Measurements from ENCODE around the gene HDAC6. TPM values are rescaled to one million over a fixed set of nuclear protein-coding genes. Genes with fewer than 3 reads are reported as not detected.

Gene HDAC6
- polyA plus RNA-seq, 12 donors, result 81.3 to 151 (median 95.2) TPM; not detected in 1

Other genes starting within 250 kb of the HDAC6 start
- 100 to 1,000 TPM; 275 to 787 (median 338) TPM for gene RBM3, start 227.6 kb upstream of the HDAC6 start, polyA plus RNA-seq (ENCODE audit: insufficient read length in 12 of 12)
- gene WDR13, start 204.6 kb upstream of the HDAC6 start, polyA plus RNA-seq (ENCODE audit: insufficient read length in 12 of 12), result 100 to 1,000 TPM in 2 of 12 donors, 10 to 100 TPM in 9, not detected in 1; 77.4 to 117 (median 87.8) TPM
- gene WAS, start 118.3 kb upstream of the HDAC6 start, polyA plus RNA-seq (ENCODE audit: insufficient read length in 12 of 12), result 10 to 100 TPM in 2 of 12 donors, 1 to 10 TPM in 9, not detected in 1; 2.5 to 21.9 (median 3.3) TPM
- gene SUV39H1, start 105.3 kb upstream of the HDAC6 start, polyA plus RNA-seq (ENCODE audit: insufficient read length in 12 of 12), result 10 to 100 TPM in 1 of 12 donors, 1 to 10 TPM in 10, not detected in 1; 3.0 to 21.7 (median 3.9) TPM
- gene GLOD5, start 40.3 kb upstream of the HDAC6 start, polyA plus RNA-seq (ENCODE audit: insufficient read length in 12 of 12), result under 1 TPM in 1 of 12 donors, not detected in 11; 0.29 TPM
- 1 to 10 TPM in 2 of 12 donors, under 1 TPM in 8, not detected in 2; 0.37 to 1.4 (median 0.51) TPM for gene GATA1, start 15.5 kb upstream of the HDAC6 start, polyA plus RNA-seq (ENCODE audit: insufficient read length in 12 of 12)
- gene ERAS, start 24.4 kb downstream of the HDAC6 start, polyA plus RNA-seq (ENCODE audit: insufficient read length in 12 of 12), result under 1 TPM in 1 of 12 donors, not detected in 11; 0.13 TPM
- gene PCSK1N, start 33.5 kb downstream of the HDAC6 start, polyA plus RNA-seq (ENCODE audit: insufficient read length in 12 of 12), result 10 to 100 TPM in 1 of 12 donors, under 1 TPM in 3, not detected in 8; 0.32 to 22.5 (median 0.41) TPM
- gene TIMM17B, start 95.7 kb downstream of the HDAC6 start, polyA plus RNA-seq (ENCODE audit: insufficient read length in 12 of 12), result 10 to 100 TPM in 11 of 12 donors, not detected in 1; 23.6 to 44.3 (median 28.5) TPM
- 10 to 100 TPM in 11 of 12 donors, not detected in 1; 46.3 to 96.3 (median 58.6) TPM for gene PQBP1, start 95.9 kb downstream of the HDAC6 start, polyA plus RNA-seq (ENCODE audit: insufficient read length in 12 of 12)
- gene SLC35A2, start 109.6 kb downstream of the HDAC6 start, polyA plus RNA-seq (ENCODE audit: insufficient read length in 12 of 12), result 10 to 100 TPM in 11 of 12 donors, not detected in 1; 14.8 to 19.8 (median 16.5) TPM
- 1 to 10 TPM in 10 of 12 donors, not detected in 2; 1.1 to 4.5 (median 1.7) TPM for gene PIM2, start 117.0 kb downstream of the HDAC6 start, polyA plus RNA-seq (ENCODE audit: insufficient read length in 12 of 12)
- 10 to 100 TPM in 11 of 12 donors, not detected in 1; 30.6 to 57.7 (median 35.2) TPM for gene OTUD5, start 155.5 kb downstream of the HDAC6 start, polyA plus RNA-seq (ENCODE audit: insufficient read length in 12 of 12)
- gene KCND1, start 169.8 kb downstream of the HDAC6 start, polyA plus RNA-seq (ENCODE audit: insufficient read length in 12 of 12), result 1 to 10 TPM in 4 of 12 donors, under 1 TPM in 6, not detected in 2; 0.63 to 5.0 (median 0.96) TPM
- 10 to 100 TPM in 11 of 12 donors, not detected in 1; 15.5 to 49.0 (median 24.6) TPM for gene GRIPAP1, start 200.2 kb downstream of the HDAC6 start, polyA plus RNA-seq (ENCODE audit: insufficient read length in 12 of 12)
- 10 to 100 TPM in 11 of 12 donors, not detected in 1; 18.0 to 39.7 (median 20.6) TPM for gene TFE3, start 241.3 kb downstream of the HDAC6 start, polyA plus RNA-seq (ENCODE audit: insufficient read length in 12 of 12)

All from muscle of arm (tissue), 12 donors.